Gastrocnemius medialis (tissue), 4 donors: ENCODE results near the gene CARD11.

Experiments
- POLR2A ChIP-seq, 2 donors: fragments of 450-650 bp; IDR thresholded peaks; one replicate each; pipeline ENCODE4 v1.6.1; 2017; ENCODE audit warnings: antibody characterized with exemption in 2 of 2, mild to moderate bottlenecking in 2 of 2, moderate library complexity in 2 of 2
- TF ChIP-seq, protein P1 (sequence below), 5 experiments: fragments of 450-650 bp in 3 of 5; fragments of 200-600 bp in 2 of 5; sonication (generic) in 2 of 5; IDR thresholded peaks in 4 of 5; conservative IDR thresholded peaks in 1 of 5; 1 replicate in 4 of 5; 2 replicates in 1 of 5; pipeline ENCODE4 v1.5.1; 2016 to 2019; ENCODE audit warnings: antibody characterized with exemption in 5 of 5, mild to moderate bottlenecking in 3 of 5, moderate library complexity in 3 of 5

DNA sequence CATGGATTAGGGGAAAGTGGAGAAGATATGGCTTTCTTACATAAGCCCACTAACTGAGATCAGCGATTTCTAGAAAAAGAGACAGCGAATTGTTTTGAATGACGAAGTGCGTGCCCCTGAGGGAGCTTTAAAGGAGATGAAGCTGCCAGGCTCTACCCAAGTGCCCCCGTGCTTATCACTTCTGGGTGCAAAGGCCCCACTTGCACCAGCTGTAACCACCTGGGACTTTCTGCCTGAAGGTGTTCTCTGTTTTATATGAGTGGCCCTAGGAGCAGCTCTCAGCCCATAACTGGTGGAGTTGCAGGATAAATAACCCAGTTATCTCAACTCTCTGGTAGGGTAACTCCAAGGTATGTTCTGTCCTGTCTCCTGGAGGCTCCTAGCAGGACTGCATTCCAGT lies 20.4 kb upstream of the CARD11 start:
- TF ChIP-seq, protein P1, sequence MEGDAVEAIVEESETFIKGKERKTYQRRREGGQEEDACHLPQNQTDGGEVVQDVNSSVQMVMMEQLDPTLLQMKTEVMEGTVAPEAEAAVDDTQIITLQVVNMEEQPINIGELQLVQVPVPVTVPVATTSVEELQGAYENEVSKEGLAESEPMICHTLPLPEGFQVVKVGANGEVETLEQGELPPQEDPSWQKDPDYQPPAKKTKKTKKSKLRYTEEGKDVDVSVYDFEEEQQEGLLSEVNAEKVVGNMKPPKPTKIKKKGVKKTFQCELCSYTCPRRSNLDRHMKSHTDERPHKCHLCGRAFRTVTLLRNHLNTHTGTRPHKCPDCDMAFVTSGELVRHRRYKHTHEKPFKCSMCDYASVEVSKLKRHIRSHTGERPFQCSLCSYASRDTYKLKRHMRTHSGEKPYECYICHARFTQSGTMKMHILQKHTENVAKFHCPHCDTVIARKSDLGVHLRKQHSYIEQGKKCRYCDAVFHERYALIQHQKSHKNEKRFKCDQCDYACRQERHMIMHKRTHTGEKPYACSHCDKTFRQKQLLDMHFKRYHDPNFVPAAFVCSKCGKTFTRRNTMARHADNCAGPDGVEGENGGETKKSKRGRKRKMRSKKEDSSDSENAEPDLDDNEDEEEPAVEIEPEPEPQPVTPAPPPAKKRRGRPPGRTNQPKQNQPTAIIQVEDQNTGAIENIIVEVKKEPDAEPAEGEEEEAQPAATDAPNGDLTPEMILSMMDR (IDR thresholded peaks at IDR 0.05 in 4 of 5, conservative IDR thresholded peaks at IDR 0.05 in 1 of 5) = no peak
- TF ChIP-seq POLR2A (IDR thresholded peaks at IDR 0.05) = no peak
